ENCODE data around the gene FANCC.

Gene FANCC

DNA sequence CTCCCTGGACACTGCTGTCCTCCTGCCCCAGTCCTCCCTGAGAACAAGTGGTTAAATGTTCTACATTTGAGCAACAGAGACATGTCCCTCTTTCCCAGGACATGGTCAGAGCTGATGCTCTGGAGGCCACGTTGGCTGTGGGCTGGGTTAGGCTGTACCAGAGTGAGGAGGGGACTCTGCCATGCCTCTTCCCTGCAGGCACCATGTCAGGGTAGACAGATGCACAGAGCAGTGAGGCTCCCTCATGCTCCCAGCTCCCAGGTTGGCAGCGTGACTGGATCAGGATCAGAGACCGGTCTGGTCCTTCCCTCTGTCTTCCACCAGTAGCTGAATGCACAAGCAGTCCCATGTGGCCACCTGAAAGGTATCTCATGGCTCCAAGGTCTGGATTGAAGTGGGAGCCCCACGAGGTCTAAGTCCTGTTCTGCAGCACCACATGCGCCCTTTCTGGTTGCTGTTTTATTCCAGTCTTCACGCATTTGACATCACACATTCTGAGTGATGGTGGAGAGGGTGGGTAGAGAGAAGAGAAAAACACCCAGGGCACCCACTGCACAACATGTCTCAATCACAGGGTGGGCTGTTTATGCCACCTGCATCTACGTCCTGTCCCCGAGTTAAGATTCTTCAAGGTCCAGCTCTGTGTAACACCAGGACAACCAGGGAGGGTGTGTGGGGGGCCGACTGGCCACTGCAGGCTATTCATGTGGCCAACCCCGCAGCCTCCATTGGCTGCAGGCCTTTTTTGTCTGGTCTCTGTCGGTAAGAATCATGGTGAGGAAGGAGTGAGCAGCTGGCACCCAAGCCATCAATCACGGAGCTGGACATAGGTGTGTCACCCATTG is 204.9 kb downstream of the FANCC start:
- no peak for DNase-seq

GRCh38 chr9:95111716-95112115 is 205.8 kb downstream of the FANCC start:
- no peak for DNase-seq

GRCh38 chr9:95110921-95111525 is 206.5 kb downstream of the FANCC start:
- no peak for DNase-seq

- DNase-seq: no peak
Observed at GRCh38 chr9:95109456-95109855, 208.1 kb downstream of the FANCC start.

DNA sequence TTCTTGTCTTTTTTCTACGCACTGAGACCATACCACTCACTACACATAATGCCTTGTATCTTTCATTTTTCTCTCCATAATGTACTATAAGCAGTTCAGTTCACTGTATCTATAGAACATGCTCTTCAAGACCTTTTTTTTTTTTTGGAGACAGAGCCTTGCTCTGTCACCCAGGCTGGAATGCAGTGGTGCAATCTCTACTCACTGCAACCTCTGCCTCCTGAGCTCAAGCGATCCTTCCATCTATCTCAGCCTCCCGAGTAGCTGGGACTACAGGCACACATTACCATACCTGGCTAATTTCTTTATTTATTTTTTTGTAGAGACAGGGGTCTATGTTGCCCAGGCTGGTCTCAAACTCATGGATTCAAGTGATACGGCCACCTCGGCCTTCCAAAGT is 208.7 kb downstream of the FANCC start:
- no peak for DNase-seq

DNA sequence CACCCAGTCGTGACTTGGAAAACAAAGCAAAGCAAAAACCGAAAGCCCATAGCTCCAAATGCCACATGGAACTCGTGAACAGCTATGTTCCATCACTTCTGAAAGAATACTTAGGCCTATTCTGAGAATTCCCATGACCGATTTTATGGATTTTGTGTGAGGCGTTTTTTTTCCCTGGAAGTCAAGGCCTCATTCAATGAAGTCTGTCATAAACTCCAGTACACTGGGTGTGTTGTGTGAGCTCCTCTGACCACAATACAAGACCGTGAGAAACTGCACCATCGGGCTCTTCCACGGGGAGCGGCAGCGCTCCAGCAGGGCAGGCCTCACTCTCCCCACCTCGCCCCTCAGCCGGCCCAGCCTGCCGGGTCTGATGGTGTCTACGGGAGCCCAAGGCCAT is 209.5 kb downstream of the FANCC start:
- no peak for DNase-seq

DNA sequence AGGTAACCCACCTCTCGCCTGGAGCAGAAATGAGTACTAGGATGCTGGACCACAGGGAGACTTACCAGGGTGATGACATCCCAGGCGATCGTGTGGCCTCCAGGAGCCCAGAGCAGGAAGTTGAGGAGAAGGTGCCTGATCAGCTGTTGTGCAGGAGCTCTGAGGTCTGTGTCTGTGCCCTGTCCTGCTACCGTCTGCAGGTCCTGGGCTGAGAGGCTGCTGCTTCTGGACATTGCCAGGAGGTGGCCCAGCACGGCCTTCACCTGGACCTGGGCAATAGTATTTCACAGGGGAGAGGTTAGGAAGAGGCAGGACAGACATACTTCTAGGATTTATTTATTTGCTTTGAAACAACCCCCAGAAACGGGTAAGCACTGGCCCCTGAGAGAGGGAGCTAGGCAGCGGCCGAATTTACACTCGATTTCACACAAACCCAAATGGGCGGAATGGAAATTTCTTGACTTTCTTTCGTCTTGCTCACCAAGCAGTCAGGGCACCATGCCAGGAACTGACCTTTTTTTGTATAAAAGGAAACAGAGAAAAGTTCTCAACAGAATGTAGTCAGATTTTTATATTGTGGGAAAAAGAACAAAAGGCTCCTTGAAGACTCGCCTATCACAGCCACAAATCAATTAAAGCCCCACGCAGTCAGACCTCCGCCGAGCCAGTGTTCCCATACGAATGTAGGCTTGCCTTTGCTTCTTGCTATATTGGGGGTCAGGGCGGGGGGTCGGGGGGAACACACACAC is 210.3 kb downstream of the FANCC start:
- no peak for DNase-seq

DNA sequence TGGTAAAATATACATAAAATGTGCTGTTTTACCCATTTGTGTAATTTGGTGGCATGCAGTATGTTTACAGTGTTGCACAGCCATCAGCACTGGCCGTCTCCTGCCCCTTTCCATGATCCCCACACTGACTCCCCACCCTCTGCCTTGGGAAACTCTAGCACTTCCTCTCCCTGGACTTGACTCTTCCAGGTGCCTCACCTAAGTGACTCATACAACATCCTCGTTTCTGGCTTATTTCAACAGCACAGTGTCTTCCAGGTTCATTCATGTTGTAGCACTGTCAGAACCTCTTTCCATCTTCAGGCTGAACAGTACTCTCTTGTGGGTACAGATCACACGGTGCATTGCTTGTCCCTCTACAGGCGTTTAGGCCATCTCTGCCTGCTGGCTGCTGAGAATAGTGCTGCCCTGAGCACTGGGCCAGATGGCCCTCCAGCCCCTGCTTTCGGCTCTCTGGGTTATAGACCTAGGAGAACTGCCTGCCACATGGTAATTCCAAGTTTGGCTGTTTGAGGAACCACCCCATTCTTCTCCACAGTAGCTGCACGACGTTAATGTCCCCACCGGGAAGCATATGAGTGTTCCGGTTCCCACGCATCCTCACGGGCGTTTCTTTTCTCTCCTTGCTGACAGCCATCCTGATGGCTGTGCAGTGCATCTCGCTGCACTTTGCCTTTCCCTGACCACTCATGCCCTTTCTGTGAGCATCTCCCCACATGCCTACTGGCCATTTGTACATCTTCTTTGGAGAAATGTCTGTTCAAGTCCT is 211.8 kb downstream of the FANCC start:
- no peak for DNase-seq

- no peak for DNase-seq
Observed at GRCh38 chr9:95104980-95105379, 212.5 kb downstream of the FANCC start.

DNA sequence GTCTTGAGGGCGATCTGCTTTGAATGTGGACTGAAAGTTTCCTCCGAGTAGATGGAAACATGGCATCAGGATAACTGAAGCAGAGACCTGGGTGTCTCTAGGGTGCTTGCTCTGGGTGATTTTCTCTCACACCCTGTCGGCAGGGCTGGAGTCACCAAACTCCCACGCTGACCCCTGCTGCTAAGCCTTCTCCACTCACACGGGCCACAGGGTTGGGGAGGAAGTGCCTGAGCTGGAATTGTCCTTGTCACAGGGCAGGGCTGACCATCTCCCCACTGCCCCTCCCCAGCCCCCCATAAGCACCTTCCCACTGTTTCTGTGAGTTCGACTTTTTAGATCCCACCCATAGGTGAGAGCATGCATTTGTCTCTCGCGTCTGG is 212.9 kb downstream of the FANCC start:
- no peak for DNase-seq

DNA sequence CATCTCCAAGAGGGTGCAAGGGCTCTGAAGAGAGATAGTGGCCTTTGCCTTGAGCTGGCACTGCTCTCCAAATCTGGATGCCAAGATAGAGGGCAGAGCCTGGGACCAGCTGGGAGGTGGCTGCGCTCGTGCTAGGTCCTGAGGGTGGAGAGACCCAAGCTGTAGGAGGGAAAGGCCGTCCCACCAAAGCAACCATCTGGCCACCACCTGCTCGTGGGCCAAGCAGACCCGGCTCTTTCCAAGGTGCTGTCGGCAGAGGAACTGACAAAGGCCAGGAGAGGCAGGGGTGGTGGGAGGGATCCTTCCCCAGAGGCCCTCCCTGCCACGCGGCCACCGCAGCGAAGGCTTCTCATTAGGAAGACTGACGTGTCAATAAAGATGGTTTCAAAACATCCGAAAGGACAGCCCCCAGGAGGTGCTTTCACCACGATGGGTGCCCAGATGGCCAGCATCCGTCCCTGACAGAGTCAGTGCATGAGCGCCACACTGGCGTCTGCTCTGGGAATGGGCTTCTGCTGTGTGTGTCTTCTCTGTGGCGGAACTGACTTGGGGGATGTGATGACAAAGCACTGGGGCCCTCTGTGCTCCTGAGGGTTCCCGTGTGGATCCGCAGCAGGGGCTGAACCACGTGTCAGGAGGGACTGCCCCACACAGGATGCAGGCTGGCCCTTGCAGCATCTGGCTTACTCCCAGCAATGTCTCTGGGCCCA is 213.5 kb downstream of the FANCC start:
- peak; percentile 74 for DNase-seq

- DNase-seq: peak; percentile 10
Observed at GRCh38 chr9:95103281-95103771, 214.2 kb downstream of the FANCC start.

- DNase-seq: no peak
Observed at GRCh38 chr9:95102572-95102971, 214.9 kb downstream of the FANCC start.

DNA sequence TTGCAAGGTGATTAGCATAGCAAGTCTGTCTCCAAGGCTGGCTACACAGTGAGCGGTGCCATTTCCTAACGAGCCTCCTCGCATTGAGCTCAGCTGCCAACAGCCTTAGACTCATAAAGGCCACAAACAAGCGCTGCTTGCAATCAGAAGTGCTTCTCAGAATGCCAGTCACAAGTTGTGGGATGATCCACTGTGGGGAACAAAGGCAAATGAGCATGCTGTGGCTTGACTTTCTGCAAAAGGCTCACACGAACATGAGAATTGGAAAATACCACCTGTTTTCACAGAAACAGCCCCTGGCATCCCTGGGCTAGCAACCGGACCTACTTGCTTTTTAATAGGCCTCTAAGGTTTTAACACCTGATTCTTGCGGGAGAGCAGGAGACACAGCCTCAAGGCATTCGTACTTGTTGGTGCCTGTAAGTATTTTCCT is 215.5 kb downstream of the FANCC start:
- DNase-seq: no peak

DNA sequence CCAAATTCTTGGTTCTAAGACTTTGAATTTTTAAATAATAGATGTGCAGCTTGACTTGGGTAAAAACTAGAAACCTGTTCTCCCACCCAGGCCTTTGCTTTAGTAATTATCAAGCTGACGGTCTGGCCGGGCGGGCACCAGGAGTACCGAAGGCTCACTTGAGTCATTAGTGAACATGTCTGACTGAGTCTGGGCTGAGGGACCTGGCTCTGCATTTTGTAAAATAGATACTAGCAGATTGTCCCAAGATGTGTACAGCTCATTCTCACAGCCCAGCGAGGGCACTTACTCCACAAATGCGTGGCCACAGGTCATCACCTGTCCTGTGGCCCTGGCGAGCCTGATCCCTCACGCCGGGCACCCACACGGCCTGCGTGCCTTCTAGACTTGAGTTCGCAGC is 216.2 kb downstream of the FANCC start:
- no peak for DNase-seq

DNA sequence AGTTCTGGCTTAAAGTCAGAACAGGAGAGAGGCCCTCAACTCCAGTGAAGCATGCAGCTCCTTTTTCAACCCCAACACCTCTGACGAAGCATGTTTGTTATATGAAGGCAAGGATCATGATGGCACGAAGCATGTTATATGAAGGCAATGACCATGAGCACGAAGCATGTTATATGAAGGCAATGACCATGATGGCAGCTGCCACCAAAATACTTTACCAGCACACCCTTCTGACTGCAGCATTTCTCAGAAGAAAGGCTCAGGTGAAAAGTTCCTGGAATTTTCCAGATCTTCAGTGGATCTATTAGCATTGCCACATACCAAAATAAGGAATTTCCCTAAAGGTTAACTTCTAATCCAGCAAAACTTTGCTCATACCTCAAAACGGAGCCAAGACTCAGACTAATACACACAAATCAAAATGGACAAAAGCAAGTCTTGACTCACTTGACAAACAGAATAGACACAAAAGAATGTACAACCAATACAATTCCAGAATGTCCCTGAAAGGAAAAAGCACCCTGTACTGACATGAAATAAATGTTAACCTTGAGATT is 217.4 kb downstream of the FANCC start:
- DNase-seq: no peak

GRCh38 chr9:95099321-95100070 is 218.0 kb downstream of the FANCC start:
- no peak for DNase-seq

DNA sequence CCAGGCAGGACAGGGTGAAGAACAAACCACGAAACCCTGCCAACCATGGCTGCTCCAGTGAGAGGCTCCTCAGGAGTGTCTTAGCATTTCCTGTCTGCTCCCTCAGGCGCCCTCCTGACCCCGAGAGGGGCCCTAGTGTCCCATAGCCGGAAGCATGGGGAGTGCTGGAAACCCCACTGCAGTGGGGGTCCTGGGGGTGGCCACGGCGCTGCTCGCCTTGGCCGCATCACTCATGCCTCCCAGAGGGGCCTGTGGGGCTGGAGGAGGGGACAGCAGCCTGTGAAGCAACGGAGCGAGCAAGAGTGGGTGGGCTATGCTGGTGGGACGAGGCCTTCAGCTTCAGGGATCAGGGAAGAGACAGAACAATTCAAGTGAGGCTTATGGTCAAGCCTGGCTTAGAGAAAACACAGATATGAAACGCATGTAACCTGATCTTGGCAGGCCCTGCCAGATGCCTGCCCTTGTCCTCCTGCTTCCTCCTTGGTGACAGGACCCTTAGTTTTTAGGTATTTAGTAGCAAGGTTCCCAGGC is 219.1 kb downstream of the FANCC start:
- no peak for DNase-seq

DNA sequence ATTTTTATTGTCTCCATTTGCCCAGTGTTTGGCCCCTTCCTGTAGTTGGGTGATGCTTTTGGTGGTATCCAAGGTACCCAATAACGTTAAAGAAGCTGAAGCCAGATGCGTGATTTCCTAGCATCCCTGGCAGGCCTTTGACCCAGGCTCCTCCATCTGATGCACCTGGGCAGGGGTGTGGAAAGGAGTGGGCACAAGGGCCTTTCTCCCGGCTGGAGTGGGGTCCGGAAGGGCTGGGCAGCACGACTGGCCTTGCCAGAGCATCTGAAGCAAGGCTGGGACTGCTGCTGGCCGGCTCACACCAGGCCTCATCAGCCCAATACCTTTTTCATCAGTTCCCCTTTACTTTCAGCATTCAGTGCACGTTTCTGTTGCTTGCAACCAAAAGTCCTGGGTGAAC is 220.2 kb downstream of the FANCC start:
- no peak for DNase-seq

GRCh38 chr9:95096807-95097206 is 220.7 kb downstream of the FANCC start:
- no peak for DNase-seq

- DNase-seq: no peak
Observed at GRCh38 chr9:95096381-95096780, 221.1 kb downstream of the FANCC start.
